ENCODE measurements around the gene ZBTB7A.

The ZBTB7A gene

DNA sequence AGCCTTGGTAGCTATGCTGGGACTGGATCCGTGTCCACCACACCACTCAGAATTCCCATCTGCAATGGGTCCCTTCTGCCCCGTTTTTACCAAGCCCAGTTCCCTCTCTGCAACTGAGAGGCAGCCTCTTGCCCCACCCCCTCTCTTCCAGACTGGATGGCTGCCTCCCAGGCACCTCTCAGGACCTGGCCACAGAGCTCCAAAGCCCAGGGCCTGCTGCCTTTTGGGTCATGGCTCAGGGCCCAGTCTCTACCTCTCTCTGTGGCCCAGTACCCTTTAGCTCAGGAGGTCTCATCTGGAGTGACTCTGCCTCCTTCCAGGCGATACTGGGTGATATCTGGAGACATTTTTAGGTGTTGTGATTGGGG is 10.3 kb upstream of the ZBTB7A start:
- Histone ChIP-seq H3K4me3 (ENCODE audit: severe bottlenecking) (no peak overlapping the region), H3K4me1 (ENCODE audit: insufficient read depth, poor library complexity, severe bottlenecking) (no peaks in the 10 kb centered on the region), H3K27ac (ENCODE audit: poor library complexity, severe bottlenecking) (no peak overlapping the region), H3K9me3 (ENCODE audit: severe bottlenecking) (no peaks in the 10 kb centered on the region), H3K36me3 (ENCODE audit: low read depth) (no peaks in the 10 kb centered on the region), H3K27me3 (ENCODE audit: insufficient read depth, poor library complexity, severe bottlenecking) (no peaks in the 10 kb centered on the region)
- no peak for ATAC-seq (ENCODE audit: low read depth)
- TF ChIP-seq, protein P1, sequence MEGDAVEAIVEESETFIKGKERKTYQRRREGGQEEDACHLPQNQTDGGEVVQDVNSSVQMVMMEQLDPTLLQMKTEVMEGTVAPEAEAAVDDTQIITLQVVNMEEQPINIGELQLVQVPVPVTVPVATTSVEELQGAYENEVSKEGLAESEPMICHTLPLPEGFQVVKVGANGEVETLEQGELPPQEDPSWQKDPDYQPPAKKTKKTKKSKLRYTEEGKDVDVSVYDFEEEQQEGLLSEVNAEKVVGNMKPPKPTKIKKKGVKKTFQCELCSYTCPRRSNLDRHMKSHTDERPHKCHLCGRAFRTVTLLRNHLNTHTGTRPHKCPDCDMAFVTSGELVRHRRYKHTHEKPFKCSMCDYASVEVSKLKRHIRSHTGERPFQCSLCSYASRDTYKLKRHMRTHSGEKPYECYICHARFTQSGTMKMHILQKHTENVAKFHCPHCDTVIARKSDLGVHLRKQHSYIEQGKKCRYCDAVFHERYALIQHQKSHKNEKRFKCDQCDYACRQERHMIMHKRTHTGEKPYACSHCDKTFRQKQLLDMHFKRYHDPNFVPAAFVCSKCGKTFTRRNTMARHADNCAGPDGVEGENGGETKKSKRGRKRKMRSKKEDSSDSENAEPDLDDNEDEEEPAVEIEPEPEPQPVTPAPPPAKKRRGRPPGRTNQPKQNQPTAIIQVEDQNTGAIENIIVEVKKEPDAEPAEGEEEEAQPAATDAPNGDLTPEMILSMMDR (IDR thresholded peaks at IDR 0.05; ENCODE audit: poor library complexity, severe bottlenecking), result no peak
- DNase-seq (ENCODE audit: low spot score), result no peak

DNA sequence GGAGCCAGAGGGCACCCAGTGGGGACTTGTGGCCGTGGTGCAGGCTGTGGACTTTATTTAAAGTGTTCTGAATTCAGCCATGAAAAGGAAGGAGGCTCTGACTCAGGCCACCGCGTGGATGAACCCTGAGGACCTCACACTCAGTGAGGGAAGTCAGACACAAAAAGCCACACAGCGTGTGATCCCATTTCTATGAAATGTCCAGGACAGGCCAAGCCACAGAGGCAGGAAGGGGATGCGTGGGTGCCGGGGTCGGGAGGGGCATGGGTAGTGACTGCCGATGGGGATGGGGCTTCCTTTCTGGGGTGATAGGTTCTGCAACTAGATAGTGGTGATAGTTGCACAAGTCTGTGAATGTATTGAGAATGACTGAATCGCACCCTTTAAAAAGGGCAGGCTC is 8.7 kb upstream of the ZBTB7A start:
- DNase-seq (ENCODE audit: low spot score) (no peak), ATAC-seq (ENCODE audit: low read depth) (no peak)
- Histone ChIP-seq H3K27ac (ENCODE audit: poor library complexity, severe bottlenecking) (no peak overlapping the region), H3K36me3 (ENCODE audit: low read depth) (no peaks in the 10 kb centered on the region), H3K9me3 (ENCODE audit: severe bottlenecking) (no peaks in the 10 kb centered on the region), H3K27me3 (ENCODE audit: insufficient read depth, poor library complexity, severe bottlenecking) (no peaks in the 10 kb centered on the region), H3K4me1 (ENCODE audit: insufficient read depth, poor library complexity, severe bottlenecking) (no peaks in the 10 kb centered on the region), H3K4me3 (ENCODE audit: severe bottlenecking) (no peak overlapping the region)
- TF ChIP-seq, protein P1 (IDR thresholded peaks at IDR 0.05; ENCODE audit: poor library complexity, severe bottlenecking), result no peak

DNA sequence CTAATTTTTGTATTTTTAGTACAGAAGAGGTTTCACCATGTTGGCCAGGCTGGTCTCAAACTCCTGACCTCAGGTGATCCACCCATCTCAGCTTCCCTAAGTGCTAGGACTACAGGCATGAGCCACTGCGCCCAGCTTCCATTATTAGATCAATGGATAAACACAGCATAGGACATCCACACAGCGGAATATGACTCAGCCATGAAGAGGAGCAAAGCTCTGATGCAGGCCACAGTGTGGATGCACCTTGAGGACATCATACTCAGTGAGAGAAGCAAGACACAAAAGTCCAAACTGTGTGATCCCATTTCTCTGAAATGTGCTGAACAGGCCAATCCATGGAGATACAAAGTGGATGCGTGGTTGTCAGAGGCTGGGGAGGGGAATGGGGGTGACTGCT is 4.9 kb upstream of the ZBTB7A start:
- Histone ChIP-seq H3K4me1 (ENCODE audit: insufficient read depth, poor library complexity, severe bottlenecking) (no peaks in the 10 kb centered on the region), H3K27me3 (ENCODE audit: insufficient read depth, poor library complexity, severe bottlenecking) (no peaks in the 10 kb centered on the region), H3K27ac (ENCODE audit: poor library complexity, severe bottlenecking) (no peak overlapping the region), H3K36me3 (ENCODE audit: low read depth) (no peaks in the 10 kb centered on the region), H3K9me3 (ENCODE audit: severe bottlenecking) (no peaks in the 10 kb centered on the region), H3K4me3 (ENCODE audit: severe bottlenecking) (no peak overlapping the region)
- TF ChIP-seq, protein P1 (IDR thresholded peaks at IDR 0.05; ENCODE audit: poor library complexity, severe bottlenecking), result no peak
- DNase-seq (ENCODE audit: low spot score) (no peak), ATAC-seq (ENCODE audit: low read depth) (no peak)

DNA sequence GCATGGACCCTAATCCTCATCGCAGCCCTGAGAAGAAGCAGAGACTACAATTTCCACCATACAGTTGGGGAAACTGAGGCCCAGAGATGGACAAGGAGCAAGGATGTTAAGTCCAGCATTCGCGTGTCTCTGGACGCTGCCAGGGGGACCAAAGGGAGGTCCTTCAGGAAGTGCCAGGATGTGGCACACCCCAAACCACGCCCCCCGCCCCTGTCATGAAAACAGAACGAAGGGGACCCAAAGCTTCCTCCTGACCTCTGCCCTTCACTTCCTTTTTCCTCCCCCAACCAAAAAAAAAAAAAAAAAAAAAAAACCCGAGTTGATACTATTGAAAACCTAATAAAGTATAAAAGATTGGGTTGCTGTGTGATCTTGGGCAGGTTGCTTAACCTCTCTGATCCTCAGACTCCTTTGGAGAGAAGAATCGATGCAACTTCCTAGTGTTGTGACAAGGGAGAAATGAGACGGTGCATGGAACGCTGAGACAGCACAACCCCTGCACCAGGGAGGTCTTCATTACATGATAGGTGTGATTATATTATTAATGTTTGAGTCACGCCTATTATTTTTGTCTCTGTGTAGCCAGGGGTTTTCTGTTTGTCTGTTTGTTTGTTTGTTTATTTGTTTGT is 2.7 kb upstream of the ZBTB7A start:
- no peak for DNase-seq (ENCODE audit: low spot score)

More for the DNA sequence above, 2.7 kb upstream of the ZBTB7A start:
- ATAC-seq (ENCODE audit: low read depth), result no peak
- Histone ChIP-seq H3K27me3 (ENCODE audit: insufficient read depth, poor library complexity, severe bottlenecking) (no peaks in the 10 kb centered on the region), H3K36me3 (ENCODE audit: low read depth) (no peaks in the 10 kb centered on the region), H3K4me1 (ENCODE audit: insufficient read depth, poor library complexity, severe bottlenecking) (no peaks in the 10 kb centered on the region), H3K9me3 (ENCODE audit: severe bottlenecking) (no peaks in the 10 kb centered on the region), H3K27ac (ENCODE audit: poor library complexity, severe bottlenecking) (no peak overlapping the region), H3K4me3 (ENCODE audit: severe bottlenecking) (no peak overlapping the region)
- TF ChIP-seq, protein P1 (IDR thresholded peaks at IDR 0.05; ENCODE audit: poor library complexity, severe bottlenecking), result no peak

All from RWPE2 (cell line).